Fibroblast of lung (primary cell): ENCODE data around the gene SNRNP48. TPM values are rescaled to one million over a fixed set of nuclear protein-coding genes. Genes with fewer than 3 reads are reported as not detected.

ENCODE experiments used
- DNase-seq, 2 donors: peaks; one replicate each; pipeline versions ENCODE4 v3.0.0 to v3.0.0-alpha.2; 2010; ENCODE audit warnings: low read depth in 2 of 2
- H2AFZ ChIP-seq: 2 replicates; pipeline ENCODE4 v1.5.1; 2012; ENCODE audit warnings: low read length, control low read depth, inconsistent platforms
- H3K27ac ChIP-seq: 2 replicates; pipeline ENCODE4 v1.5.1; 2011; ENCODE audit warnings: low read length, control low read depth; ENCODE audit not compliant: insufficient read depth
- H3K27me3 ChIP-seq: 2 replicates; pipeline ENCODE4 v1.5.1; 2011; ENCODE audit warnings: mild to moderate bottlenecking, low read length; ENCODE audit not compliant: control insufficient read depth, insufficient read depth
- H3K36me3 ChIP-seq: 2 replicates; pipeline ENCODE4 v1.5.1; 2011; ENCODE audit warnings: low read length; ENCODE audit not compliant: control insufficient read depth, insufficient read depth
- H3K4me1 ChIP-seq: 2 replicates; pipeline ENCODE4 v1.5.1; 2011; ENCODE audit warnings: low read length; ENCODE audit not compliant: control insufficient read depth, insufficient read depth; ENCODE audit errors: extremely low read depth
- H3K4me2 ChIP-seq: 2 replicates; pipeline ENCODE4 v1.5.1; 2011; ENCODE audit warnings: low read length, control low read depth; ENCODE audit not compliant: insufficient read depth; ENCODE audit errors: extremely low read depth
- H3K4me3 ChIP-seq, 4 experiments: fragments of 200-600 bp in 1 of 4; sonication (generic) in 1 of 4; replicated peaks in 1 of 4; 2 replicates each; pipeline ENCODE4 v1.5.1; 2011 to 2016; ENCODE audit warnings: low read length in 4 of 4, low read depth in 3 of 4, mild to moderate bottlenecking in 3 of 4, control low read depth in 2 of 4, inconsistent platforms in 1 of 4, mixed read lengths in 1 of 4; ENCODE audit not compliant: insufficient read depth in 1 of 4; ENCODE audit errors: control extremely low read depth in 1 of 4
- H3K79me2 ChIP-seq: 2 replicates; pipeline ENCODE4 v1.5.1; 2012; ENCODE audit warnings: mild to moderate bottlenecking, low read length, inconsistent platforms; ENCODE audit not compliant: control insufficient read depth, insufficient read depth
- H3K9ac ChIP-seq: 2 replicates; pipeline ENCODE4 v1.5.1; 2011; ENCODE audit warnings: mild to moderate bottlenecking, low read length, control low read depth; ENCODE audit not compliant: insufficient read depth
- H3K9me3 ChIP-seq: 2 replicates; pipeline ENCODE4 v1.5.1; 2012; ENCODE audit warnings: low read depth, low read length; ENCODE audit not compliant: control insufficient read depth, insufficient read depth
- H4K20me1 ChIP-seq: 2 replicates; pipeline ENCODE4 v1.5.1; 2011; ENCODE audit warnings: low read length; ENCODE audit not compliant: control insufficient read depth, insufficient read depth; ENCODE audit errors: extremely low read depth
- EZH2 ChIP-seq: IDR thresholded peaks from 2 replicates; pipeline ENCODE4 v1.5.1; 2012; ENCODE audit warnings: low read length, control low read depth, mild to moderate bottlenecking; ENCODE audit errors: missing control alignments
- polyA plus RNA-seq, 2 donors: library from polyadenylated mRNA; depleted of rRNA in 1 of 2; stranded (reverse) in 1 of 2; unstranded in 1 of 2; fragments of >200 nt; gene quantifications; 2 replicates each; pipeline ENCODE4 v1.2.1, GENCODE V29; 2011 to 2012; ENCODE audit warnings: missing spikeins in 1 of 2
- total RNA-seq: library from RNA; depleted of rRNA; stranded (reverse); fragments of >200 nt; gene quantifications from 2 replicates; pipeline ENCODE4 v1.2.1, GENCODE V29; 2014
- TF ChIP-seq, protein P1 (sequence below), 2 donors: IDR thresholded peaks in 1 of 2; conservative IDR thresholded peaks in 1 of 2; 1 replicate in 1 of 2; 2 replicates in 1 of 2; pipeline ENCODE4 v1.5.1; 2011 to 2012; ENCODE audit warnings: low read length in 2 of 2, control low read depth in 1 of 2, inconsistent platforms in 1 of 2, low read depth in 1 of 2, mild to moderate bottlenecking in 1 of 2

Gene SNRNP48
- total and polyA plus RNA-seq, 2 donors (not counting 1 experiment from before 2014, with no cell fraction given), result 8.3 to 9.1 TPM

DNA sequence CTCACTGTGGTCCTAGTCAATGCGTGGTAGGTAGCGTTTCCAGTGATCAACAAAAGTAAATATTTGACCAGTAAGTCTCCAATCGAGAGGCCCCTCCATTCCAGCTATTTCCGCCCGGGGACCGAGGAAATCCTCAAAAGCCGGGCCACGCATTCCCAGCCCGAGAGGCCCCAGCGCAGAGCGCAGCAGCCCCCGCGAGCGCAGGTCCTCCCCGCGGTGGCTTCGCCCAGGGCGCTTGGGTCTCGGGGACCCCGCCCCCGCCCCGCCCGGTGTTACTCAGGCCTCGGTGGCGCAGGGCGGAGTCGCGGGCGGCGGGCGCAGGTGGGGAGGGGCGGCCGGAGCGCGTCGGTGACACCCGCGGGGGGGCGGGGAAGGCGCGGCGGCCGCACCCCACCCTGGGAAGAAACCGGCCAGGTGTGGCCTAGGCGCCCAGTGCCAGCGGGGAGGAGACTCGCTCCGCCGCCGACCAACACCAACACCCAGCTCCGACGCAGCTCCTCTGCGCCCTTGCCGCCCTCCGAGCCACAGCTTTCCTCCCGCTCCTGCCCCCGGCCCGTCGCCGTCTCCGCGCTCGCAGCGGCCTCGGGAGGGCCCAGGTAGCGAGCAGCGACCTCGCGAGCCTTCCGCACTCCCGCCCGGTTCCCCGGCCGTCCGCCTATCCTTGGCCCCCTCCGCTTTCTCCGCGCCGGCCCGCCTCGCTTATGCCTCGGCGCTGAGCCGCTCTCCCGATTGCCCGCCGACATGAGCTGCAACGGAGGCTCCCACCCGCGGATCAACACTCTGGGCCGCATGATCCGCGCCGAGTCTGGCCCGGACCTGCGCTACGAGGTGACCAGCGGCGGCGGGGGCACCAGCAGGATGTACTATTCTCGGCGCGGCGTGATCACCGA, 48.6 kb upstream of the SNRNP48 start, which contains the start of gene DSP:
Gene DSP (plus strand): TSS at position 497 of the 890 bp plus-strand sequence. CDS start 245 bp downstream, at position 742.
- H3K4me2 ChIP-seq, result peak within 1 kb of the TSS; percentile 72
- H2AFZ ChIP-seq, result peak within 1 kb of the TSS; percentile 55
- DNase-seq, result peak in 1 of 2 donors; percentile 32
- peak within 1 kb of the TSS; percentile 38 to 54 (median 44) for H3K4me3 ChIP-seq
- no peaks in the 10 kb centered on the region for H3K9me3 ChIP-seq
- H3K9ac ChIP-seq, result peak within 1 kb of the TSS; percentile 68
- H3K27ac ChIP-seq, result no peak within 1 kb of the TSS
- no peaks in the 10 kb centered on the region for H3K4me1 ChIP-seq
- H3K36me3 ChIP-seq, result no peaks in the 10 kb centered on the region
- no peaks in the 10 kb centered on the region for H3K79me2 ChIP-seq
- no peak for TF ChIP-seq EZH2
- peaks cover 20% of the 10 kb centered on the region for H3K27me3 ChIP-seq
- no peaks in the 10 kb centered on the region for H4K20me1 ChIP-seq

DNA sequence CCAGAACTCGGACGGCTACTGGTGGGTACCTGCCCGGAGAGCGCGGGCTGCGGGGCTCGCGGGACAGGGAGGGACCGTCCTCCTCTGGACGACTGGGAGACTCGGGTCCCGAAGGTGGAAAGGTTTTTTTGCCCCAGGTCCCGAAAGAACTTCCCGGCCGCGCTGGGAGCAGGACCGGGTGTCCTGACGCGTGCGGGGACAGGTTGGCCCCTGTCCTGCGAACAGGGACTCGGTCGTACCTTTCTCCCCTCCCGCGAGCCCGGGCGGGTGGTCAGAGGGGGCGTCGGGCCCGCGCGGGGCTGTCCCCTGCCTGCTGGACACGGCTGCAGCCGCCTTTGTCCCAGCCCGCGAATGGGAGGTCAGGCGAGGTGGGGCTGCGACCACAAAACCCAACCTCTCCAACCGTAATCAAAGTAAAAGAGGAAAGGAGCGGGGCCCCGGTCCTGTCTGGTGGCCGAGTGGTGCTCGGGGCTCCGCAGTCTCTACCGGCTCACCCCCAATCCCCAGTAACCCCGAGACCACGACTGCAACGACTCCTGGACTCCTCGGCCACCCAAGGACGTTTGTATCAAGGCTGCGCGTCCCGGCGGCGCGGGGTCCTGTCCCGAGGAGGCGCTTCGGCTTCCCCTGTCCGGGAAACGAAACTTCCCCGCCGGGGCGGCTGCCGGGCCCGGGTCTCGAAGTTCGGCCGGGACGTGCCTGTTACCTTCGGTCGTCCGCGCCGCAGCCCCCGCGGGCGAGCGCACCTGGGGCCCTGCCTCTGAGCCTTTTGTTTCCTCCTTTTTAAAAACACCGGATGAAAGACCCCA, 47.7 kb upstream of the SNRNP48 start:
- H4K20me1 ChIP-seq, result no peaks in the 10 kb centered on the region
- no peaks in the 10 kb centered on the region for H3K36me3 ChIP-seq
- peak overlapping the region; percentile 55 for H2AFZ ChIP-seq
- DNase-seq, result peak in 1 of 2 donors; percentile 19
- TF ChIP-seq, protein P1, sequence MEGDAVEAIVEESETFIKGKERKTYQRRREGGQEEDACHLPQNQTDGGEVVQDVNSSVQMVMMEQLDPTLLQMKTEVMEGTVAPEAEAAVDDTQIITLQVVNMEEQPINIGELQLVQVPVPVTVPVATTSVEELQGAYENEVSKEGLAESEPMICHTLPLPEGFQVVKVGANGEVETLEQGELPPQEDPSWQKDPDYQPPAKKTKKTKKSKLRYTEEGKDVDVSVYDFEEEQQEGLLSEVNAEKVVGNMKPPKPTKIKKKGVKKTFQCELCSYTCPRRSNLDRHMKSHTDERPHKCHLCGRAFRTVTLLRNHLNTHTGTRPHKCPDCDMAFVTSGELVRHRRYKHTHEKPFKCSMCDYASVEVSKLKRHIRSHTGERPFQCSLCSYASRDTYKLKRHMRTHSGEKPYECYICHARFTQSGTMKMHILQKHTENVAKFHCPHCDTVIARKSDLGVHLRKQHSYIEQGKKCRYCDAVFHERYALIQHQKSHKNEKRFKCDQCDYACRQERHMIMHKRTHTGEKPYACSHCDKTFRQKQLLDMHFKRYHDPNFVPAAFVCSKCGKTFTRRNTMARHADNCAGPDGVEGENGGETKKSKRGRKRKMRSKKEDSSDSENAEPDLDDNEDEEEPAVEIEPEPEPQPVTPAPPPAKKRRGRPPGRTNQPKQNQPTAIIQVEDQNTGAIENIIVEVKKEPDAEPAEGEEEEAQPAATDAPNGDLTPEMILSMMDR (conservative IDR thresholded peaks at IDR 0.05 in 1 of 2, IDR thresholded peaks at IDR 0.05 in 1 of 2; ENCODE audit: low read depth in 1 of 2, low read length in 2 of 2), result no peak
- TF ChIP-seq EZH2, result peak; percentile 96
- H3K79me2 ChIP-seq, result no peaks in the 10 kb centered on the region
- peak overlapping the region; percentile 72 for H3K4me2 ChIP-seq
- H3K27me3 ChIP-seq, result peaks cover 20% of the 10 kb centered on the region
- peak overlapping the region; percentile 68 for H3K9ac ChIP-seq
- H3K4me3 ChIP-seq, result peak overlapping the region; percentile 38 to 54 (median 40)
- H3K9me3 ChIP-seq, result no peaks in the 10 kb centered on the region
- H3K4me1 ChIP-seq, result no peaks in the 10 kb centered on the region
- no peak overlapping the region for H3K27ac ChIP-seq

DNA sequence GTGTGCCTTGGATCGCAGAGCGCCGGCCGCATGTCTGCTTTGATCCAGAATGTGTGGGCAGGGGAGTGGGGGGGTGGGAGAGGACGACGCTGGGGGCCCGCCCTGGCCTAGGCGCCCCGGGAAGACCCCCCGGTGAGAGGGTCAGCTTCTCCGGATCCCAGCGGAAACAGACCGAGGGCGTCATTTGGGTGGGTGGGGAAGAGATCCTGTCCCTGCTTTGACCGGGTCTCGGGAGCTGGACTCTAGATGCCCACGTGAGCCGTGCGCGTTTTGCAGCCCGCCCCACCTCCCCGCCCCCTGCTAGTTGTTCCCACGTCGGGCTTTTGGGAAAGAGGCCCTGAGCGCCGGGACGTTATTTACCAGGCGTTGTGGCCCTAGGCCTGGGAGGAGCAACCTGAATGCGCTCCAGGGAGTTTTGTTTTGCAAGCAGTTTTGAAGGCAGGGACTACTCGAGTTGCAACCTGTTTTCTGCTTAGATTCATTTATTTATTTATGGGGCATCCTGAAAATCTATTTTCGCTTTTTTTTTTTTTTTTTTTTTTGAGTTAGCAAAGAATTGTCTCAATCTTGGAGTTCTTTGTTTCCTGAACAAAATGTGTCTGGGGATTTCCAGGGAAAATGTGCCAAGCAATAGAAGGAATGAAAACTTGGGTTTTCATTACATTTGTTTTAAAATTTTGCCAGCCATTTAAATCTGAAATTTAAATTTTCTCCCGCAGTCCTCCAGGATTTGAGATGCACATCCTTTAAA, 46.9 kb upstream of the SNRNP48 start:
- H3K4me1 ChIP-seq, result no peaks in the 10 kb centered on the region
- H3K27ac ChIP-seq, result no peak overlapping the region
- H3K36me3 ChIP-seq, result no peaks in the 10 kb centered on the region
- no peak overlapping the region for H3K9ac ChIP-seq
- H4K20me1 ChIP-seq, result no peaks in the 10 kb centered on the region
- no peaks in the 10 kb centered on the region for H3K79me2 ChIP-seq
- no peaks in the 10 kb centered on the region for H3K9me3 ChIP-seq
- H2AFZ ChIP-seq, result no peak overlapping the region
- DNase-seq, result peak in 1 of 2 donors; percentile 41
- peaks cover 20% of the 10 kb centered on the region for H3K27me3 ChIP-seq
- peak overlapping the region in 2 of 4 experiments; percentile 38 to 54 for H3K4me3 ChIP-seq
- H3K4me2 ChIP-seq, result no peak overlapping the region
- no peak for TF ChIP-seq EZH2
- TF ChIP-seq, protein P1 (conservative IDR thresholded peaks at IDR 0.05 in 1 of 2, IDR thresholded peaks at IDR 0.05 in 1 of 2; ENCODE audit: low read depth in 1 of 2, low read length in 2 of 2), result no peak
